ENCODE data around the gene CYP4F3.
"Not testable (repeated sequence)": the region's sequence is repeated elsewhere in the genome, so short reads cannot be mapped to it uniquely, and the experiment has no call there.

CYP4F3 gene

GRCh38 chr19:15650123-15650522, 9.4 kb downstream of the CYP4F3 start:
- H3K36me3 ChIP-seq (ENCODE audit: insufficient read depth, low read length); H3K9me3 ChIP-seq (replicated peaks; ENCODE audit: low read length); H3K4me1 ChIP-seq (ENCODE audit: control insufficient read depth, insufficient read depth, low read length); H3K4me3 ChIP-seq (ENCODE audit: low read length); H3K27me3 ChIP-seq (ENCODE audit: control insufficient read depth, insufficient read depth, low read length); H3K4me2 ChIP-seq (ENCODE audit: low read length); H3K9ac ChIP-seq (ENCODE audit: low read depth, low read length): not testable (repeated sequence)

GRCh38 chr19:15651791-15652190, 11.1 kb downstream of the CYP4F3 start:
- H3K9ac ChIP-seq (ENCODE audit: low read depth, low read length), result no peak overlapping the region
- no peak overlapping the region for H3K4me3 ChIP-seq (ENCODE audit: low read length)
- H3K36me3 ChIP-seq (ENCODE audit: insufficient read depth, low read length), result no peaks in the 10 kb centered on the region

DNA sequence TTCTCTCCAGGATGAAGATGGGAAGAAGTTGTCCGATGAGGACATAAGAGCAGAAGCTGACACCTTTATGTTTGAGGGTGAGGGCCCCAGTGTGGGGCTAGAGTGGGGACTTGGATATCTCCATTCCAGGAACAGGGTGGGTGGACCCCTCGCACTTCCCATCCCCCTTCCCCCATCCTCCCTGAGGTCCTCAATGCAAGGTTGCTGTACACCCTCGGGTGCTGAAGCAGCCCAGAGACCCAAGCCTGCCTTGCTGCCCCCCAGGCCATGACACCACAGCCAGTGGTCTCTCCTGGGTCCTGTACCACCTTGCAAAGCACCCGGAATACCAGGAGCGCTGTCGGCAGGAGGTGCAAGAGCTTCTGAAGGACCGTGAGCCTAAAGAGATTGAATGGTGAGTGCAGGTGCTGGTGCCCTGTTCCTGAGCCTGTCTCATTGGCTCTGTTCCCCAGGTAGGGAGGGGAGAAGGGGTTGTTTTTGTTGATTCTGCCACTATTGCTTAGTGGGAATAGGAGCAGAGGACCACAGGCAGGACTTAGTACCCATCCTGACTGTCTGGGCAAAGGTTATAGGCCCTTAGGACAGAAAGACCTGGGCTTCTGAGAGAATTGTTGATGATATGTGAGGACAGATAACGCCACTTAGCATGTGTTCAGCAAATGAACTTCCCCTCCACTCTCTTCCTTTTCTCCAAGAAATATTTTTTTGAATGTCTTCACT, 12.0 kb downstream of the CYP4F3 start:
- H3K9ac ChIP-seq (ENCODE audit: low read depth, low read length), result no peak overlapping the region
- no peak overlapping the region for H3K4me3 ChIP-seq (ENCODE audit: low read length)
- H3K4me2 ChIP-seq (ENCODE audit: low read length), result no peak overlapping the region
- peaks cover 2% of the 10 kb centered on the region for H3K9me3 ChIP-seq (replicated peaks; ENCODE audit: low read length)
- H3K4me1 ChIP-seq (ENCODE audit: control insufficient read depth, insufficient read depth, low read length), result no peaks in the 10 kb centered on the region
- no peaks in the 10 kb centered on the region for H3K27me3 ChIP-seq (ENCODE audit: control insufficient read depth, insufficient read depth, low read length)
- no peaks in the 10 kb centered on the region for H3K36me3 ChIP-seq (ENCODE audit: insufficient read depth, low read length)

More at GRCh38 chr19:15651791-15652190, 11.1 kb downstream of the CYP4F3 start:
- Histone ChIP-seq H3K4me1 (ENCODE audit: control insufficient read depth, insufficient read depth, low read length) (no peaks in the 10 kb centered on the region), H3K4me2 (ENCODE audit: low read length) (no peak overlapping the region), H3K9me3 (replicated peaks; ENCODE audit: low read length) (peaks cover 2% of the 10 kb centered on the region), H3K27me3 (ENCODE audit: control insufficient read depth, insufficient read depth, low read length) (no peaks in the 10 kb centered on the region)

DNA sequence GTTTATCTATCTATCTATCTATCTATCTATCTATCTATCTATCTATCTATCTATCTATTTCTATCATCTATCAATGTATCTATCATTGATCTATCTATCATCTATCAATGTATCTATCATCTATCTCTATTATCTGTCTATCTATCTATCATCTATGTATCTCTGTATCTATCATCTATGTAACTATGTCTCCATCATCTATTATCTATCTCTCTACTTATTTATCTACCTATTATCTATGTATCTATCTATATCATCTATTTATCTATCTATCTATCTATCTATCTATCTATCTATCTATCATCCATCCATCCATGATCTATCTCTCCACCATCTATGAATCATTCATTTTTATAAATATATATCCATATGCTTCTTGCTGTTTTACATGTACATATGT, 15.8 kb downstream of the CYP4F3 start:
- no peaks in the 10 kb centered on the region for H3K4me1 ChIP-seq (ENCODE audit: control insufficient read depth, insufficient read depth, low read length)
- no peaks in the 10 kb centered on the region for H3K27me3 ChIP-seq (ENCODE audit: control insufficient read depth, insufficient read depth, low read length)

DNA sequence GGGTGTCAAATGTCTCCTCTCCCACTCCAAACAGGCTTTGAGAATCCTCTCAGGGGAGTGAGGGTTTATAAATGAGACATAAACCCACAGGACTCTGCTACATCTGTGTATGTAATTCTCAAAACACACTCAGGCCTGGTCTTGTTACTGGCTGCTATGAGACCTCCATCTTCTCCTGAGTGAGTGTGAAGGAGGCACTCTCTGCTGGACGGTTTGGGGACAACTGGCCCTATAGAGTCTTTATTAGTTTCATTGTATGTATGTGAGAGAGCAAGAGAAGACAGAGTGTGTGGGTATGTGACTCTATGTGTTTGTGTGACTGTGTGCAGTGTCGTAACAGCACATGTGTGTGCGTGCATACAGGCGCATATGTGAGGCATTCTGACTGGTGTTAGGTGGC, 22.6 kb downstream of the CYP4F3 start:
- peaks cover 9% of the 10 kb centered on the region for H3K9me3 ChIP-seq (replicated peaks; ENCODE audit: low read length)
- no peak overlapping the region for H3K4me3 ChIP-seq (ENCODE audit: low read length)
- H3K4me1 ChIP-seq (ENCODE audit: control insufficient read depth, insufficient read depth, low read length), result no peaks in the 10 kb centered on the region
- no peak overlapping the region for H3K9ac ChIP-seq (ENCODE audit: low read depth, low read length)
- H3K36me3 ChIP-seq (ENCODE audit: insufficient read depth, low read length), result no peaks in the 10 kb centered on the region
- H3K4me2 ChIP-seq (ENCODE audit: low read length), result no peak overlapping the region
- no peaks in the 10 kb centered on the region for H3K27me3 ChIP-seq (ENCODE audit: control insufficient read depth, insufficient read depth, low read length)

More for the DNA sequence above, 15.8 kb downstream of the CYP4F3 start:
- H3K36me3 ChIP-seq (ENCODE audit: insufficient read depth, low read length), result no peaks in the 10 kb centered on the region
- H3K4me3 ChIP-seq (ENCODE audit: low read length), result no peak overlapping the region
- peaks cover 2% of the 10 kb centered on the region for H3K9me3 ChIP-seq (replicated peaks; ENCODE audit: low read length)
- no peak overlapping the region for H3K9ac ChIP-seq (ENCODE audit: low read depth, low read length)
- H3K4me2 ChIP-seq (ENCODE audit: low read length), result no peak overlapping the region

DNA sequence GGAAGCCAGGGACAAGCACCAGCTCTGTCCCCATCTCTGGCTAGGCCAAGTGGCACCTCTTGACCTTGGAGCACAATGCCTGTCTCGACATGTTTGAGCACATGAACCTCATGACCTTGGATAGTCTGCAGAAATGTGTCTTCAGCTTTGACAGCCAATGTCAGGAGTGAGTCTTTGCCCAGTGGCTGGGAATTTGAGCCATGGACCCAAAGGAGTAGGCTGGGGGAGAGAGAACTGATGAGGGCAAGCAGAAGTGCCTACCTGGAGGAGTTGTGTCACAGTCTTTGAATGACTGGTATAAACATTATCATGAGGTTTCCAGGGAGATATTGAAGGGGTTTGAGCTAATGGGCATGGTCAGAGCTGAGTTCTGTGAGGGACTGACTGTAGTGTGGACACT, 25.5 kb downstream of the CYP4F3 start:
- no peak overlapping the region for H3K4me3 ChIP-seq (ENCODE audit: low read length)
- no peaks in the 10 kb centered on the region for H3K36me3 ChIP-seq (ENCODE audit: insufficient read depth, low read length)
- no peak overlapping the region for H3K9ac ChIP-seq (ENCODE audit: low read depth, low read length)
- no peaks in the 10 kb centered on the region for H3K4me1 ChIP-seq (ENCODE audit: control insufficient read depth, insufficient read depth, low read length)
- no peak overlapping the region for H3K4me2 ChIP-seq (ENCODE audit: low read length)
- no peaks in the 10 kb centered on the region for H3K27me3 ChIP-seq (ENCODE audit: control insufficient read depth, insufficient read depth, low read length)
- H3K9me3 ChIP-seq (replicated peaks; ENCODE audit: low read length), result peaks cover 12% of the 10 kb centered on the region

DNA sequence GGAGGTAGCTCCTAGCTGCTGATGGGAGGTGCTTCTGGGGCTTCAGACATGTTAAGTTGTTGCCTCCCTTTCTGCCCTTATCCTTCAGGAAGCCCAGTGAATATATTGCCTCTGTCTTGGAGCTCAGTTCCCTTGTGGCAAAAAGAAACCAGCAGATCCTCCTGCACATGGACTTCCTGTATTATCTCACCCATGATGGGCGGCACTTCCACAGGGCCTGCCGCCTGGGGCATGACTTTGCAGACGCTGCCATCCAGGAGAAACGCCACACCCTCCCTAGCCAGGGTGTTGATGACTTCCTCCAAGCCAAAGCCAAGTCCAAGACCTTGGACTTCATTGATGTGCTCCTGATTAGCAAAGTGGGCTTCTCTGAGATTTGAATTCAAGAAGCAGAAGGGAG, 26.2 kb downstream of the CYP4F3 start:
- Histone ChIP-seq H3K36me3 (ENCODE audit: insufficient read depth, low read length) (no peaks in the 10 kb centered on the region), H3K4me2 (ENCODE audit: low read length) (no peak overlapping the region), H3K4me1 (ENCODE audit: control insufficient read depth, insufficient read depth, low read length) (no peaks in the 10 kb centered on the region), H3K27me3 (ENCODE audit: control insufficient read depth, insufficient read depth, low read length) (no peaks in the 10 kb centered on the region), H3K9ac (ENCODE audit: low read depth, low read length) (no peak overlapping the region), H3K9me3 (replicated peaks; ENCODE audit: low read length) (peaks cover 12% of the 10 kb centered on the region), H3K4me3 (ENCODE audit: low read length) (no peak overlapping the region)

GRCh38 chr19:15669440-15669839, 28.7 kb downstream of the CYP4F3 start:
- peaks cover 8% of the 10 kb centered on the region for H3K9me3 ChIP-seq (replicated peaks; ENCODE audit: low read length)
- H3K36me3 ChIP-seq (ENCODE audit: insufficient read depth, low read length), result no peaks in the 10 kb centered on the region
- H3K4me2 ChIP-seq (ENCODE audit: low read length), result no peak overlapping the region
- H3K27me3 ChIP-seq (ENCODE audit: control insufficient read depth, insufficient read depth, low read length), result no peaks in the 10 kb centered on the region
- H3K4me1 ChIP-seq (ENCODE audit: control insufficient read depth, insufficient read depth, low read length), result no peaks in the 10 kb centered on the region
- H3K4me3 ChIP-seq (ENCODE audit: low read length), result no peak overlapping the region
- H3K9ac ChIP-seq (ENCODE audit: low read depth, low read length), result no peak overlapping the region

DNA sequence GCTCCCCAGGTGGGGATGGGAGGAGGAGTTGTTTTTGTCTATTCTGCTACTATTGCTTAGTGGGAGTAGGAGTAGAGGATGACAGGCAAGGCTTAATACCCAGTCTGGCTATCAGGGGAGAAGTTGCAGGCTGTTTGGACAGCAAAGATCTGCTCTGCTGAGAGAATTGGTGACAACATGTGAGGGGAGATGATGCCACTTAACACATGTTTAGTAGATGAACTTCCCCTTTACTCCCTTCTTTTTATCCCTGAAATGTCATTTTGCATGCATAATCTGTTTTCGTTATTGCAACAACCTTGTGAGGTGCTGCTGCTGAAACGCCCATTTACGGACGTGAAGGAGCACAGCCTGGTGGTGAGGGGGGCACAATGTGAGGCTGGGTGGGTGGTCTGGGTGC, 29.2 kb downstream of the CYP4F3 start:
- no peaks in the 10 kb centered on the region for H3K4me1 ChIP-seq (ENCODE audit: control insufficient read depth, insufficient read depth, low read length)
- no peak overlapping the region for H3K4me2 ChIP-seq (ENCODE audit: low read length)
- H3K9ac ChIP-seq (ENCODE audit: low read depth, low read length), result no peak overlapping the region
- H3K27me3 ChIP-seq (ENCODE audit: control insufficient read depth, insufficient read depth, low read length), result no peaks in the 10 kb centered on the region
- H3K9me3 ChIP-seq (replicated peaks; ENCODE audit: low read length), result peaks cover 5% of the 10 kb centered on the region
- H3K36me3 ChIP-seq (ENCODE audit: insufficient read depth, low read length), result no peaks in the 10 kb centered on the region
- H3K4me3 ChIP-seq (ENCODE audit: low read length), result no peak overlapping the region

DNA sequence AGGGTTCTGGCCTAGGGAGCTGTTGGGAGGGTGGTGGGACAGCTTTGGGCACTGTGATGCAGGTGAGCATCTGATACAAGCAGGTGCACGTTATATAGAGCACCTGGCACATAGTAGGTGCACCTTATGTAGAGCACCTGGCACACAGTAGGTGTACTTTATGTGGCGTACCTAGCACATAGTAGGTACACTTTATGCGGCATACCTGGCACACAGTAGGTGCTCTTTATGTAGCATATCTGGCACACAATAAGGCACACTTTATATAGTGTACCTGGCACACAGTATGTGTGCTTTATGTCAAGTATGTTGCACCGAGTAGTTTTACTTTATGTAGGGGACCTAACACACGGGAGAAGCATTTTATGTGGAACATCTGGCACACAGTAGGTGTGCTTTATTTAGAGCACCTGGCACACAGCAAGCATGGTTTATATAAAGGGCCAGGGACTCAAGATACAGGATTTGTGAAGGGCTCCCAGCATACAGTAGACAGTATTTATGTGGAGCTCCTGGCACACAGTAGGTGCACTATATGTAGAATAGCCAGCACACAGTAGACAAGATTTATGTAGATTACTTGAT, 30.6 kb downstream of the CYP4F3 start:
- H3K4me1 ChIP-seq (ENCODE audit: control insufficient read depth, insufficient read depth, low read length), result no peaks in the 10 kb centered on the region
- H3K27me3 ChIP-seq (ENCODE audit: control insufficient read depth, insufficient read depth, low read length), result no peaks in the 10 kb centered on the region
- H3K9ac ChIP-seq (ENCODE audit: low read depth, low read length), result no peak overlapping the region
- H3K9me3 ChIP-seq (replicated peaks; ENCODE audit: low read length), result peaks cover 3% of the 10 kb centered on the region
- H3K36me3 ChIP-seq (ENCODE audit: insufficient read depth, low read length), result no peaks in the 10 kb centered on the region
- no peak overlapping the region for H3K4me3 ChIP-seq (ENCODE audit: low read length)
- no peak overlapping the region for H3K4me2 ChIP-seq (ENCODE audit: low read length)

DNA sequence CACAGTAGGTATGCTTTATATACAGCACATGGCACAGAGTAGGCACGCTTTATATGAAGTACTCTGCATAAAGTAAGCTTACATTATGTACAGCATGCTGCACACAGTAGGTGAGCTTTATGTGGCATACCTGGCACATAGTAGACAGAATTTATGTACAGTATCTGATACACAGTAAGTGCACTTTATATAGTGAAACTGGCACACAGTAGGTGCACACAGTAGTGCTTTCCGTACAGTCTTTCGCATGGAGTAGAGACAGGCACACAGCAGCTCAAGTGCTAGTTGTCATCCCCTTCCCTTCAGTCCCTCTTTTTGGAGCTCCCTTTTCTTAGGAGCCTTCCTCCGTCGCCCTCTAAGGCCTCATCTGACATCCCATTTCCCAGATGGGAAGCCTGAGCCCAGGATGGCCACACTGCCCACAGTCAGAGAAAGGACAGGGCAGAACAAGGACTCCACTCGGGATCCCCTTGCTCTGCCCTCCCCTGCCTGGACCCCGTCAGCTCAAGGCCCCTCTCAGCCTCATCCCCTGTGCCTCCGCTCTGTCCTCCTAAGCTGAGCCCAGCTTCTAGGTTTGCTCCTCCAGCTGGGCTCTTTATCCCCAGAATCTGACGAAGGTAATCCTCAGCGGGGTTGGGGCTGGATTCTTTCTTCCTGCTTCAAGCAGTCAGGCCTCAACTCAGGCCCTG, 31.3 kb downstream of the CYP4F3 start:
- Histone ChIP-seq H3K4me3 (ENCODE audit: low read length) (no peak overlapping the region), H3K4me1 (ENCODE audit: control insufficient read depth, insufficient read depth, low read length) (no peaks in the 10 kb centered on the region), H3K9ac (ENCODE audit: low read depth, low read length) (no peak overlapping the region), H3K36me3 (ENCODE audit: insufficient read depth, low read length) (no peaks in the 10 kb centered on the region), H3K4me2 (ENCODE audit: low read length) (no peak overlapping the region), H3K9me3 (replicated peaks; ENCODE audit: low read length) (peaks cover 3% of the 10 kb centered on the region), H3K27me3 (ENCODE audit: control insufficient read depth, insufficient read depth, low read length) (no peaks in the 10 kb centered on the region)

All from skeletal muscle satellite cell (primary cell).